Breast epithelium (tissue), 4 donors: ENCODE measurements around the gene TMEM132C. TPM values are rescaled to one million over a fixed set of nuclear protein-coding genes. Genes with fewer than 3 reads are reported as not detected.

Experiments
- DNase-seq, 2 donors: peaks; one replicate each; pipeline ENCODE4 v3.0.0-alpha.2; 2019; ENCODE audit warnings: low spot score in 2 of 2
- H3K27ac ChIP-seq, 2 donors: fragments of 200-600 bp; sonication (generic) in 1 of 2; one replicate each; pipeline ENCODE4 v1.5.1; 2016 to 2019; ENCODE audit warnings: mild to moderate bottlenecking in 1 of 2
- H3K27me3 ChIP-seq, 2 donors: fragments of 200-600 bp; sonication (generic) in 1 of 2; one replicate each; pipeline versions ENCODE4 v1.5.1 to v1.6.0; 2017 to 2019; ENCODE audit warnings: control low read depth in 1 of 2, mild to moderate bottlenecking in 1 of 2
- H3K36me3 ChIP-seq: fragments of 200-600 bp; one replicate; pipeline ENCODE4 v1.5.1; 2019
- H3K4me1 ChIP-seq, 2 donors: fragments of 200-600 bp; sonication (generic); one replicate each; pipeline ENCODE4 v1.5.1; 2016 to 2019; ENCODE audit warnings: control low read depth in 1 of 2
- H3K4me3 ChIP-seq, 3 donors: fragments of 200-600 bp; sonication (generic); 1 replicate in 2 of 3; 2 replicates in 1 of 3; pipeline ENCODE4 v1.5.1; 2016 to 2019; ENCODE audit warnings: mild to moderate bottlenecking in 3 of 3, moderate library complexity in 2 of 3
- H3K9me3 ChIP-seq, 2 donors: fragments of 200-600 bp; sonication (generic) in 1 of 2; one replicate each; pipeline ENCODE4 v1.5.1; 2016 to 2019; ENCODE audit warnings: control low read depth in 1 of 2
- CTCF ChIP-seq, 3 donors: fragments of 450-650 bp; IDR thresholded peaks; one replicate each; pipeline ENCODE4 v1.5.1; 2016 to 2017; ENCODE audit warnings: antibody characterized with exemption in 3 of 3, mild to moderate bottlenecking in 3 of 3, moderate library complexity in 3 of 3
- POLR2A ChIP-seq: fragments of 450-650 bp; IDR thresholded peaks from one replicate; pipeline ENCODE4 v1.6.1; 2016; ENCODE audit warnings: antibody characterized with exemption, mild to moderate bottlenecking, moderate library complexity
- POLR2AphosphoS5 ChIP-seq, 3 donors: sonication (generic); formaldehyde crosslinking; IDR thresholded peaks; one replicate each; pipeline ENCODE4 v1.6.1; 2017; ENCODE audit warnings: antibody characterized with exemption in 3 of 3
- intact Hi-C: fragments of 100-400 bp; cut with DNase I; formaldehyde crosslinking; loops from one replicate; pipeline ENCODE4 v1.15.1; 2023; ENCODE audit warnings: low total_unique reads
- total RNA-seq, 3 donors: library from RNA; depleted of rRNA; stranded (reverse); fragments of >200 nt; gene quantifications; one replicate each; pipeline ENCODE4 v1.1.0, GENCODE V29; 2016

TMEM132C gene
- total RNA-seq, 3 donors from 2014 or later: 7.2 to 54.1 (median 15.7) TPM

GRCh38 chr12:128660532-128661225 lies 393.7 kb downstream of the TMEM132C start:
- no peak for DNase-seq
- TF ChIP-seq POLR2A (no peak), CTCF (IDR thresholded peaks at IDR 0.05) (no peak), POLR2AphosphoS5 (IDR thresholded peaks at IDR 0.05) (no peak)
- intact Hi-C loops: no loop called here
- H3K36me3 ChIP-seq: no peaks in the 10 kb centered on the region
- H3K9me3 ChIP-seq: no peaks in the 10 kb centered on the region
- H3K4me3 ChIP-seq: no peak overlapping the region
- no peak overlapping the region for H3K27ac ChIP-seq
- H3K27me3 ChIP-seq: no peaks in the 10 kb centered on the region
- no peaks in the 10 kb centered on the region for H3K4me1 ChIP-seq

- H3K9me3 ChIP-seq: peaks cover 0 to 4% of the 10 kb centered on the region in 2 donors
- TF ChIP-seq CTCF (IDR thresholded peaks at IDR 0.05) (no peak), POLR2AphosphoS5 (IDR thresholded peaks at IDR 0.05) (no peak), POLR2A (no peak)
- no peak overlapping the region for H3K27ac ChIP-seq
- intact Hi-C loops: no loop called here
- H3K36me3 ChIP-seq: no peaks in the 10 kb centered on the region
- no peak for DNase-seq
- no peak overlapping the region for H3K4me3 ChIP-seq
- H3K27me3 ChIP-seq: no peaks in the 10 kb centered on the region
- no peaks in the 10 kb centered on the region for H3K4me1 ChIP-seq
Measured at GRCh38 chr12:128661226-128661569, 394.2 kb downstream of the TMEM132C start.

- intact Hi-C loops: no loop called here
- Histone ChIP-seq H3K27me3 (no peaks in the 10 kb centered on the region), H3K9me3 (peaks cover 0 to 7% of the 10 kb centered on the region in 2 donors), H3K4me1 (no peaks in the 10 kb centered on the region), H3K4me3 (no peak overlapping the region), H3K36me3 (no peaks in the 10 kb centered on the region), H3K27ac (no peak overlapping the region)
- no peak for DNase-seq
- no peak for TF ChIP-seq POLR2A
- no peak for TF ChIP-seq POLR2AphosphoS5 (IDR thresholded peaks at IDR 0.05)
- TF ChIP-seq CTCF (IDR thresholded peaks at IDR 0.05): no peak
Measured at GRCh38 chr12:128662101-128662500, 395.1 kb downstream of the TMEM132C start.

- Histone ChIP-seq H3K27me3 (no peaks in the 10 kb centered on the region), H3K4me3 (no peak overlapping the region), H3K9me3 (peaks cover 0 to 14% of the 10 kb centered on the region in 2 donors), H3K4me1 (no peaks in the 10 kb centered on the region), H3K27ac (no peak overlapping the region), H3K36me3 (no peaks in the 10 kb centered on the region)
- TF ChIP-seq POLR2AphosphoS5 (IDR thresholded peaks at IDR 0.05): no peak
- TF ChIP-seq POLR2A: no peak
- no peak for TF ChIP-seq CTCF (IDR thresholded peaks at IDR 0.05)
- intact Hi-C loops: no loop called here
- no peak for DNase-seq
Measured at GRCh38 chr12:128664501-128664900, 397.5 kb downstream of the TMEM132C start.

- H3K9me3 ChIP-seq: peaks cover 0 to 30% of the 10 kb centered on the region in 2 donors
- H3K36me3 ChIP-seq: no peaks in the 10 kb centered on the region
- no peak for DNase-seq
- TF ChIP-seq CTCF (IDR thresholded peaks at IDR 0.05): no peak
- no peak for TF ChIP-seq POLR2A
- no peak for TF ChIP-seq POLR2AphosphoS5 (IDR thresholded peaks at IDR 0.05)
- no peak overlapping the region for H3K4me3 ChIP-seq
- H3K27ac ChIP-seq: no peak overlapping the region
- no peaks in the 10 kb centered on the region for H3K27me3 ChIP-seq
- intact Hi-C loops: no loop called here
- H3K4me1 ChIP-seq: no peaks in the 10 kb centered on the region
Measured at GRCh38 chr12:128667193-128667592, 400.2 kb downstream of the TMEM132C start.
